ENCODE measurements around the gene USP36.

DNA sequence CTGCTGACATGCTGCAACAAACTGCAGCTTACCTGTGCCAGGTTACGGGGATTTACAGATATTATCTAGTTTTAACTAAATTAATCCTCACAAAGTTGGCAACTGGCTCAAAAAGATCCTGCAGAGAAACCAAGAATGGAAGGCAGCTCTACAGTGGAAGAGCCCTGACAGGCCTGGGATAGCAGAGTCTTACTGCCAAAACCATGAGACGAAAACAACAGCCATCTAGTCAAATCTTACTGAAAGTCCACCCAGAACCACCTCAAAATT, 8.1 kb downstream of the USP36 start:
- TF ChIP-seq, protein P1, sequence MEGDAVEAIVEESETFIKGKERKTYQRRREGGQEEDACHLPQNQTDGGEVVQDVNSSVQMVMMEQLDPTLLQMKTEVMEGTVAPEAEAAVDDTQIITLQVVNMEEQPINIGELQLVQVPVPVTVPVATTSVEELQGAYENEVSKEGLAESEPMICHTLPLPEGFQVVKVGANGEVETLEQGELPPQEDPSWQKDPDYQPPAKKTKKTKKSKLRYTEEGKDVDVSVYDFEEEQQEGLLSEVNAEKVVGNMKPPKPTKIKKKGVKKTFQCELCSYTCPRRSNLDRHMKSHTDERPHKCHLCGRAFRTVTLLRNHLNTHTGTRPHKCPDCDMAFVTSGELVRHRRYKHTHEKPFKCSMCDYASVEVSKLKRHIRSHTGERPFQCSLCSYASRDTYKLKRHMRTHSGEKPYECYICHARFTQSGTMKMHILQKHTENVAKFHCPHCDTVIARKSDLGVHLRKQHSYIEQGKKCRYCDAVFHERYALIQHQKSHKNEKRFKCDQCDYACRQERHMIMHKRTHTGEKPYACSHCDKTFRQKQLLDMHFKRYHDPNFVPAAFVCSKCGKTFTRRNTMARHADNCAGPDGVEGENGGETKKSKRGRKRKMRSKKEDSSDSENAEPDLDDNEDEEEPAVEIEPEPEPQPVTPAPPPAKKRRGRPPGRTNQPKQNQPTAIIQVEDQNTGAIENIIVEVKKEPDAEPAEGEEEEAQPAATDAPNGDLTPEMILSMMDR (conservative IDR thresholded peaks at IDR 0.05; ENCODE audit: low read depth, low read length), result no peak
- no peak for TF ChIP-seq EZH2 (IDR thresholded peaks at IDR 0.05; ENCODE audit: low read length, unreplicated experiment)
